GM19455 (cell line): ENCODE measurements around the gene NFU1.
A peak's percentile ranks its signal among the peaks of the same experiment; 100 is the strongest.
"Not testable (repeated sequence)": the region's sequence is repeated elsewhere in the genome, so short reads cannot be mapped to it uniquely, and the experiment has no call there.

Source experiments
- ATAC-seq: cut with Tn5 transposase; IDR thresholded peaks from one replicate; pipeline ENCODE4 v1.9.1; 2021; ENCODE audit not compliant: unreplicated experiment

Gene NFU1

DNA sequence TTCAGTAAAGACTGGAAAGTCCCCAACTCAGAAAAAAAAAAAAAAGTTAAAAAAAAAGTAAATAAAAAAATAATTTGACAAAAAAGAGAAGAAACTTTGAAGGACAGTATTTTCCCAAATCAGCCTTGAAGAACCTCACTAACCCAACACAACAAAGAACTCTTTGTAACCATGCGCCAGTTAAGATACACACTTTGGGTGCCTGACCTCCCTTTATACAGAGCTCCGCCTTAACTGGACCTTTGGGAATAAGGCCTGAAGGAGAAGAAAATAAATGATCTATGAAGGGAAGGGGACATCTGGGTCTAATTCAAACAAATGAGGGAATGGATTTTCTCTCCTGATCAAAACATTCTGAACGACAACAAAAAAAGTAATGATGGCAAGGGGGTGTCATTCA is 48.0 kb downstream of the NFU1 start:
- no peak for ATAC-seq

DNA sequence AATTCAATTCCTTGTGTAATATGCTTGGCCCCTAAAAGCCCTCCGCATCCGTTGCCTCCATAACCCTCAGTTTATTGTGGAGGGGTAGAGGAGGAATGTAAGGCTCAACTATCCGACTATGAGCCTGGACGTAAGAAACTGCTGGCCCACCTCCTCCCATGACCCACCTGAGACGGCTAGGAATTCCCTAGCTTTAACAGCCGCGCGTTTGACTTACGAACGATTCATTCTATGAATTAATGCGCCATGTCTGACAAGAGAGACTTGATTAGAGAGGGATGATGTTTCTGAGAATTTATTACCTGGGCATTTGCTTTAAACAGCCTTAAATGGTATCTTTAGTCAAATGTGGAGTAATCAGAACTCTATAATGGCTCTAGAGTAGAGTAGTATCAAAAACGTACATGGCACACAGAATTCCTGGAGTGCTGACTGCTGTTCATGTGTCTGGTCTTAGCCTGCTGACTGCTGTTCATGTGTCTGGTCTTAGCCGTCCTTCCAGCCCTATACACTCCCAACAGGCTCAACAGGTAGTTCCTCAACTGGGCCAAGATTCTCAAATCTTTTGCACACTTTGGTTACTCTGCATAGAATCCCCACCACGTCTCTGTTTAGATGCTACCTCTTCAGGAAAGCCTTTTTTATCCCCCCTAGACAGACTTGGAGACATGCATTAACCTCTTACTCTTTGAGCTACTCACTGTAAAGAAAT is 49.3 kb downstream of the NFU1 start:
- peak; percentile 3 for ATAC-seq

DNA sequence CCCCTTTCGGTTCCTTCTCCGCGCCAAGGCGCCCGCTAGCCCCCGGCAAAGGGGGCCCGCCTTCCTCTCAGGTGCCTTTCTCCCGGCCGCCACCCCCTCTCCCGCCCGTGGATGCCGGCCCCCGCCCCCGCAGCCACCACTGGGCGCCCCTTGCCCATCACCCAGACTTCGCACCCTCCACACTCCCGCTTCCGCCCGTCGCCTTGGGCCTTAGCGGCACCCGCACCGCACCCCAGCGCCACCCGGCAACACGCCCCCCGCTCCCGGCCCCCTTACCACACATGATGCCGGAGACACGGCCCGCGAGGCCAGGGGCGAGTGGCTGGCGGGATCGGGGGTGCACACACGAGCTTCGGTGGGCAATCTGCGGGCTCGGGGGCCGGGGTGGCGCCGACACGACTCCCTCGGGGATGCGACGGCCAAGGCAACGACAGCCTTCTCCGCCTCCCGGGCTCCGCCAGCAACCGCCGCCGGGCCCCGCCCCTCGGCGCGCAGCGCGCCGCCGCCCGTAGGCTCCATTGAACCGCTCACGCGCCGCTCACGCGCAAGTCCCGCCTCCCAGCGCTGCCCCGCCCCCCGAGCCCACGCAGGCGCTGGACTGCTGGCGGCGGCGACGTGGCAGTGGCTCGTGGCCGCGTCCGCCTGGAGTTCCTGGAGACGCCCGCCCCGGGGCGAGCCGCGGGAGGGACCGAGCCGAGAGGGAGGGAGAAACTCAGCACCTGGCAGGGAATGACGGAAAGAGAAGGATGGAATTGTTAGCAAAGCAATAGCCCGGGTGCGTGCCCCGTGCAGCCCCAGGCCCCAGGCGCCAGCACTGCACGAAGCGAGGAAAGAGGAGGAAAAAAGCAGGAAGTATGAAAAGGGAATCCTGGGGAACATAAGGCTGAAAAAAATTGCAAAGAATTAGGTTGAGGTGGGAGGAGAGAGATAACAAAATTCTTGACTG is 50.2 kb downstream of the NFU1 start, which contains the start of gene GFPT1:
TSS of gene GFPT1 (minus strand) at position 439 of the 946 bp plus-strand sequence. CDS start at position 283, 156 bp downstream.
- peak; percentile 94 for ATAC-seq

DNA sequence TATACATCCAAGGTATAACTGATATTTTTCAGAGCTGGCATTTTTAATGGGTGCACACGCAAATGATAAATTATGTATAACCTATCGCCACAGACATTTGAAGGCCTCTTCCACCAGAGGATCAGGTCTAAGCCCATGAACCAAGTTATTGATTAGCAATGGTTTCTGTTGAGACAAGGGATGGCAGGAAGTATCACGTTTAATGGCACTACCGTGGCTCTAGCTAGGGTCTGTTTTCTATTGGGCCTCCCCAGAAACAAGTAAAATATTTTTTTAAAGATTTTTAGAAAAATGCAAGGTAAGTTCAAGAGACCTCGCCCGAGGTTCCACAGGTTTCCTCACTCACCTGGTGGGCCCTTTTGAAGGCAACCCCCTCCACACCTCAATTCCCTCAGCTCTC is 50.9 kb downstream of the NFU1 start:
- ATAC-seq, result no peak

DNA sequence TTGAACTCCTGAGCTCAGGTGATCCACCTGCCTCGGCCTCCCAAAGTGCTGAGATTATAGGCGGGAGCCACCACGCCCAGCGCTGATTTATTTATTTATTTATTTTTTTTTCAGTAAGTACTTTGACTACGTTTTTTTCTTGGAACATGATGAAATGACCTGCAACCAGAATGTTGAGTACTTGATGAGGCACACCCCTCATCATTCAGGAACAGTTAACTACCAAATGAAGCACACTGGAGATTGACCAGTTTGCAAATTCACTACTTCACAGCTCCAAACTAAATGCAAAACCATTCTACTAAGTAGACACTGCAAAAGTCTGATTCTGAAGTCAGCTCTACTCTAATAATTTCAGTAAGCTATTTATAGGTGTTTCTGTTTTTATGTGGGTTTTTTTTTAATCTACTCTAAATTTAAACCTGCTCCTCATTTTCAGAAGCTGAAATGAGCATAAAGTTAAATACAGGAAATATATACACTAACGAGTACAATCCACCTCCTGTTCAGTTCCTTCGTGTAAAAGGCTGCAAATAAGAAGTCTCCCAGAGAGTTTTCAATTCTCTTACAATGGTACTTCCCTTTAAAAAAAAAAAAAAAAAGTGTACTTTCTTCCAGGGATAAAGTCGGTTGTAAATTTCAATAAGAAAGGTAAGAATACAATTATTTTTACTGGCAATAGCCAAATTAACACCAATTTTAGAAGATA is 51.6 kb downstream of the NFU1 start:
- ATAC-seq, result no peak

DNA sequence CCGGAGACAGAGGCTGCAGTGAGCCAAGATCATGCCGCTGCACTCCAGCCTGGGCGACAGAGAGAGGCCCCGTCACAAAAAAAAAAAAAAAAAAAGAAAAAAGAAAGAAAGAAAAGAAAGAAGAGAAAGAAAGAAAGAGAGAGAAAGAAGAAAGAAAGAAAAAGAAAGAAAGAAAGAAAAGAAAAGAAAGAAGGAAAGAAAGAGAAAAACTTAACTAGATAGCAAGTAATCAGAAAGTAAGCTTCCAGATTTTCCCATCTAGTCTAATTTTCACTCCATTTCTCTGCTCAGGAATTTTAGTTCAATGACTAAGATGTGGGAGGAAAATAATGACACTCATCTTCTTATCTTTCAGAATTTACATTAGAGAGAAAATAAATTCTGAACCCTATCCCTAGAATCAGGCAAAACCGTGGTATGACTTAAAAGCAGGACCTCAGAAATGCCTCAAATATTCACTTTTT is 52.6 kb downstream of the NFU1 start:
- no peak for ATAC-seq

DNA sequence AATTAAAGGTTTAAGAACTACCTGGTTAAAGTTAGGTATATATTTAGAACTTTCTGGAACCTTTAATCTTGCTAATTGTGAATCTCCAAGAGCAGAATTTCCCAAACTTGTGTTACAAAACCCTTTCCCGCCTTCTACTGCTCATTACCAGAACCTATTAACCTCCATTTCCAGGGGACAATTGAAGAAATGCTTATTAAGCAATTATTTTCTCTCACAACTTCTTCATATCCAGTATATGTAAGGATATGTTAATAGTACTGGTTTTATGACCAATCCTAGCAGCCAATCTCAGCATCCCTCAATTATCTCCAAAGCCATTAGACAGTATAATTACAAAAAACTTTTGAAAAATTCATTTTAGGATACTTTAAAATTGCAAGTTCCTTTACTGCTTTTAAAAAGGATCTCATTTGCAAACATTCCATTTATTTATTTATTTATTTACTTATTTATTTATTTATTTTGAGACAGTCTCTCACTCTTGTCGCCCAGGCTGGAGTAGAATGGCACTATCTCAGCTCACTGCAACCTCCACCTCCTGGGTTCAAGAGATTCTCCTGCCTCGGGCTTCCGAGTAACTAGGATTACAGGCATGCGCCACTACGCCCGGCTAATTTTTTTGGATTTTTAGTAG is 53.9 kb downstream of the NFU1 start:
- no peak for ATAC-seq

DNA sequence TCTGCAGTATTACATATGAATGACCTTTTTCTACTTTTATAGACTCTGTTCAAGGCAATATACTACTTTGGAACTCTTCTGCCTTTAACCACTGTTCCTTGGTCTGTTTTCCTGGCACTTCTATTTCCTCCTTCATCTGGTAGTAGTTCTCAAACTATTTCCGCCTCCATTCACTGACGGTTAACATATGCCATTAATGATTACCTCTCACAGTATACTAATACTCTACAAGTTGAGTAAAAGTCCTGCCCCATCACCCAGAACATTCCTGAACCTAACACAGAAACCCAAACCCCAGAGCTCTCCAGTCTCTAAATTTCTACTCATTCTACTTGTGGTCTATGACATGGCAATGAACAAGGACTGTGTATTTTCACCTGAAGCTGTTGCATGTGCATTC is 54.7 kb downstream of the NFU1 start:
- no peak for ATAC-seq

DNA sequence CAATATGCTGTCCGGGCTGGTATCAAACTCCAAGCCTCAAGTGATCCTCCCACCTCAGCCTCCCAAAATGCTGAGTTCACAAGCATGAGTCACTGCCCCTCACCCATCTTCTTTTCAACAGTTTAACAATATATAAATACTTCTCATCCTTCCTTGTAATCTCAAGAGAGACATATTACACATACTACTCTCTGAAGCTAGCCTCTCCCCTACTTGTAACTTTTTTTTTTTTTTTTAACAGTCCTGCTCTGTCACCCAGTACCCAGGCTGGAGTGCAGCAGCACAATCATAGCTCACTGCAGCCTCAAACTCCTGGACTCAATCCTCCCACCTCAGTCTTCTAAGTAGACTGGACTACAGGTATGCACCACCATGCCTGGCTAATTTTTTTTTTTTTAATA is 55.9 kb downstream of the NFU1 start:
- no peak for ATAC-seq

DNA sequence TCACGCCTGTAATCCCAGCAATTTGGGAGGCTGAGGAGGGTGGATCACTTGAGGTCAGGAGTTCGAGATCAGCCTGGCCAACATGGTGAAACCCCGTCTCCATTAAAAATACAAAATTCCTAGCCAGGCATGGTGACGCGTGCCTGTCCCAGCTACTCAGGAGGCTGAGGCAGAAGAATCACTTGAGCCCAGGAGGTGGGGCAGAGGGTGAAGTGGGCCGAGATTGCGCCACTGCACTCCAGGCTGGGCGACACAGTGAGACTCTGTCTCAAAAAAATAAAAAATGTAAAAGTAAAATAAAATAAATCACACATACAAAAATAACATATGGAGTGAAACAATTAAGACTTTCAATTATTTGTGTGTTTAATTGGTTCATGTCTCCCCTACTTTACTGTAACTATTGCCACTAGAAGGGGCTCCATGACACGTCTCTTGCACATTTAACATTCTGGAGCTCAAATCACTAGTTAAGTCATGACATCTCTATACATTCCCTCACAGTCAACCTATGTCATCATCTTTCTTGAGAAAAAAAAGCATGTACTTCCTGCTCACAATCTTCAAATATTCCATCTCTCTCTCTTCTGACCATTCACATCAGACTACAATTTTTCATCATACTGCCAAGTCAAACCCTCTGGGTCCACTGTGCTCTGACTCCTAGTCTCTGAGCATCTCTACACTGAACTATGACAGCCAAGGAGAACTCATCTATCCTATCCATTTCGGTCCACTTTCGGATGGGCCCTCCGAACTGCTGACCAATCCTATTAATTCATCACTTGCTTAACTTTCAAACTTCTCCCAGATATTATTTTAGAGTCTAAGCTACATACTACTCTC is 56.9 kb downstream of the NFU1 start:
- no peak for ATAC-seq

DNA sequence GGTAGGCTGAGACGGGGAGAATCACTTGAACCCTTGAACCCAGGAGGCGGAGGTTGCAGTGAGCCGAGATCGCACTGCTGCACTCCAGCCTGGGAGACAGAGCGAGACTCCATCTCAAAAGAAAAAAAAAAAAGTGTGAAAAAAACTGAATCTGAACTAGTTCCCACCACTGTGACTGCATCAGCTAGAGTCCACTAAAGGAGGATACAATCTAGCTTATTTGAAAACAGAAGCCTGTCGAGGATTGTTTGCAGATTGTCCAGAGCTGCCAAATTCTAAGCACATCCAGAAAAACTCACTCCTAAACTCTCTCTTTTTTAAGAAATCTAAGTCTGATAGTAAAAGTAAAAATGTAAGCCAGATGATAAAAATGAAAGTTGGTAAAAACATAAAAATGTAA is 60.8 kb downstream of the NFU1 start:
- ATAC-seq, result no peak

DNA sequence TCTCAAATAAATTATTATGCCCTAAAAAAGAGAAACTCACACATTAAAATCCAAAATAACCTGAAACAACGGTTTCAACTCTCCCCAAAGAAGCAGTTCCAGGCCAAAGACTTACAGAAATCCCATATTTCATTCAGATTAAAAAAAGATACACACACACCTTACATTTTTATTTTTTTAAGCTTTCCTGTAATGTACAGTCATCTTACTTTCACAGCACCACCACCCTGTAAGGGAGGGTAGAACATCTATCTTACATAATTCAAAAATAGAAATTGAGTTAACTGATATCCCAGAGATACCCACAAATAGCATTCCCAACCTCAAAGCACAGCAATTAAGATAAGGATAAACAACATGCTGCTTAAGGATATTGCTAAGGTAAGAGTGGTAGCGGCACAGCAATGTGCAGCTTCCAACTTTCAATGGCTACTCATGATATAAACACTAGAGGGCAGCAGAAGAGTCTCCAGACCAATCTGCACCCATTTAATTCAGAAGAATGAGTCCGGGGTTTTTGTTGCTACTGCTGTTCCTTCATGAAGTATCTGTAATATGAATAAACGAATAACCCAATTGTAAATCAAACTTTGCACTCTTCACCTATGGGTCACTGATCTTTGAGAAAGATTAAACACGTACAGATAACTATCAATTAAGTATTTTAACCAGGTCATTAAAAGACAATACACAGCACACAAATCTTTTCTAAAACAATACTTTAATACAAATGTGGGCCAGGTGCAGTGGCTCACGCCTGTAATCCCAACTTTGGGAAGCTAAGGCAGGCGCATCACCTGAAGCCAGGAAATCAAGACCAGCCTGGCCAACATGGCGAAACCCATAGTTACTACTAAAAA is 61.5 kb downstream of the NFU1 start:
- ATAC-seq, result no peak

DNA sequence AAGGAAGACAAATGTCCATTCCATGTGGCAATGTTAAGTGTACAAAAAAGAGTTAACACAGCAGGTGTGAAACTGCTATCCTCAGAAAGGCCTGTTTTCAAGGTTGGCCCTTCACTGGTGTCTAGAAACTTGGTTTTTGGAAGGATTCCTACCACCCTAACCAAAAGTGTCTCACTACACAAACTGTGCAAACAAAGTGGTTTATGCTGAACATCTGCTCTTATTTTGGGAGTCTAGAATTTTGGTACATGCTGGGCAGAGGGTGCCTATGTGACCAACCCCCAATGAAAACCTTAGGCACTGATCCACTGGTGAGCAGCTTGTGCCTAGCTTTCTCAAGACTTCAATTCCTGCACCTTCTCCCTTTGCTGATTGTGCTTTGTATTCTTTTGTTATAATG is 64.5 kb downstream of the NFU1 start:
- no peak for ATAC-seq

DNA sequence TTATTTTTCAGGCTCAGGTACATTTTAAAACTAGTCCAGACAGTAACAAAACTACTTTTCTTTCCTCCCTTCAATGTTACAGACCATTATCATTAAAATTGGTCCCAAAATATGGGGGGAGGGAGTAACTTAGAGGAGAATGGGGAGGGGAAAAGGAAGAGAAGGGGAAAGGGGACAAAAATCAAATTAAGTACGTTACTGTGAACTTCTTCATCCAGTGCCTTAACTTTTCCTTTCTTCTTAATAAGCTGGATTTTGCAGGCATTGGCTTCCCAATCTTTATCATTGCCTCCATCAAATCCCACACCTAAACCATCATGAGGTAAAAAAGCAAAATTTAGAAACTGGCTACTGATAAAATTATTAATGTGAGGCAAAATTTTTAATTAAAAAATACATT is 67.4 kb downstream of the NFU1 start:
- no peak for ATAC-seq

DNA sequence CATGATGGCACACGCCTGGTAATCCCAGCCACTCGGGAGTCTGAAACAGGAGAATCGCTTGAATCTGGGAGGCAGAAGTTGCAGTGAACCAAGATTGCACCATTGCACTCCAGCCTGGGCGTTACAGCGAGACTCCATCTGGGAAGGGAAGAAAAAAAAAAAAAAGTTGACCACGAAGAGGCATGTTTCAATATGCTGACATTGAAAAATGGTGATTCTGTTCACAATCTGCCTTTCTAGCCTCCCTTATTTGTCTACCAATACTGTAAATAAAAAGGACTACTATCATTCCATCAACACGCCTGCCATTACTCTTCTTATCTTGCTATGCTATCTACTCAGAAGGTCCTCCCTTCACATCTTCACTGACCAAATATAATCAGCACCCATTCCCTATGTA is 68.6 kb downstream of the NFU1 start:
- ATAC-seq, result no peak

DNA sequence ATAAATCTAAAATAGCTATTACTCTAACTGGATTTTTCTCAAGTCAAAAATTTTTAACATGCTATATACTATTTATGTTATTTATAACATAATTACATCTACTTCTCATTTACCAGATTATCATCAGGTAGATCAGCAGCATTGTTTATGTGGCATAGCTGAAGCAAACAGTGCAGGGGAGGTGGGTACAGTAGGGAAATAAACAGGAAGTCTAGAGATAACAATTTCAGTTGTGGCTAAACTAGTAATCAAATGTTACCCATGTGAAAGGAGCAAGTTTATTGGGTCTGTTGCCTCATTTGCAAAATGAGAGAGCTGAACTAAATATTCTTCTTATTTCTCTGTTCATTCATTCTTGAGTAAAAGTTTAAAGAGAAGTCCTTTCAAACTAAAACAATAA is 77.9 kb downstream of the NFU1 start:
- ATAC-seq, result no peak

DNA sequence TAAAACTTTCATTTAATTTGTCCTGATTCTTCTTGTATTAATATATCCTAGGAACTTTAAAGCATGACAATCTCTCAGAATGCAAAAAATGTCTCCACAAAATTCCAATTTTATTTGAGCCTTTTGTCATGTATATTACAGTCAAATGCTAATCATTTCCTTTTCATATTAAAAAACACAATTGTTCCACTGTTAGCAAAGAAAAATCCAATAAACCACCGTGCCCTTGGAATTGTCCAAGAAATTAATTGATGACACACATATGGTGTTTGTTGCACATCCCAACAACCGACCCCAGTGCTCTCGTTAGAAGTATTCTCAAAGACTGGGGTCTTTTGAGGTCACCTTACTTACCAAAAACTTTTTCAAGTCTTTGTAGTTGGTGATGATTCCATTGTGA is 78.3 kb downstream of the NFU1 start:
- ATAC-seq, result no peak

DNA sequence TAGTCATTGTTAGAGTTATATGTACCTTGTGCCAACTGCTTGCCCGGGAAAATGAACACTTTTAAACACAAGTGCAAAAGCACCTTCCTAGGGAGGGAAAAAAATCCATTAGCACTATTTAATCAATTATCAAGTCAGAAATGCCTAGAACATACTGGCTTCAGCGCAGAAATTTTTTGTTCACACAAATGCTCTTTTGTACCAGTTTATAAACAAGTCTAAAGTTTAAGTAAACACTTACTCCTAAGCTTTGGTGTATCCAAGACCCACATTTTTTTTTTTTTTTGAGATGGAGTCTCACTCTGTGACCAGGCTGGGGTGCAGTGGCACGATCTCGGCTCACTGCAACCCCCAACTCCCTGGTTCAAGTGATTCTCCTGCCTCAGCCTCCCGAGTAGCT is 80.8 kb downstream of the NFU1 start:
- no peak for ATAC-seq

DNA sequence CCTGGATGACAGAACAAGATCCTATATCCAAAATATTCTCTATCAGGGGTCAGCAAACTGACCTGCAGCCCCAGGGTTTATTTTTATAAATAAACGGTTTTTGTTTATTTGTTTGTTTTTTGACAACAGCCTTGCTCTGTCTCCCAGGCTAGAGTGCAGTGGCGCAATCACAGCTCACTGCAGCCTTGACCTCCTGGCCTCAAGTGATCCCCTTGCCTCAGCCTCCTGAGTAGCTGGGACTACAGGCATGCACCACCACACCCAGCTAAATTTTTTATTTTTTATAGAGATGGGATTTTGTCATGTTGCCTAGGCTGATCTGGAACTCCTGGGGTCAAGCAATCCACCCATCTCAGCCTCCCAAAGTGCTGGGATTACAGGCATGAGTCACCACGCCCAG is 82.3 kb downstream of the NFU1 start:
- ATAC-seq, result not testable (repeated sequence)
